Gastrocnemius medialis (tissue), 4 donors: ENCODE data around the gene LHPP.

Experiments used
- POLR2A ChIP-seq, 2 donors: fragments of 450-650 bp; IDR thresholded peaks; one replicate each; pipeline ENCODE4 v1.6.1; 2017; ENCODE audit warnings: antibody characterized with exemption in 2 of 2, mild to moderate bottlenecking in 2 of 2, moderate library complexity in 2 of 2
- TF ChIP-seq, protein P1 (sequence below), 5 experiments: fragments of 450-650 bp in 3 of 5; fragments of 200-600 bp in 2 of 5; sonication (generic) in 2 of 5; IDR thresholded peaks in 4 of 5; conservative IDR thresholded peaks in 1 of 5; 1 replicate in 4 of 5; 2 replicates in 1 of 5; pipeline ENCODE4 v1.5.1; 2016 to 2019; ENCODE audit warnings: antibody characterized with exemption in 5 of 5, mild to moderate bottlenecking in 3 of 5, moderate library complexity in 3 of 5

DNA sequence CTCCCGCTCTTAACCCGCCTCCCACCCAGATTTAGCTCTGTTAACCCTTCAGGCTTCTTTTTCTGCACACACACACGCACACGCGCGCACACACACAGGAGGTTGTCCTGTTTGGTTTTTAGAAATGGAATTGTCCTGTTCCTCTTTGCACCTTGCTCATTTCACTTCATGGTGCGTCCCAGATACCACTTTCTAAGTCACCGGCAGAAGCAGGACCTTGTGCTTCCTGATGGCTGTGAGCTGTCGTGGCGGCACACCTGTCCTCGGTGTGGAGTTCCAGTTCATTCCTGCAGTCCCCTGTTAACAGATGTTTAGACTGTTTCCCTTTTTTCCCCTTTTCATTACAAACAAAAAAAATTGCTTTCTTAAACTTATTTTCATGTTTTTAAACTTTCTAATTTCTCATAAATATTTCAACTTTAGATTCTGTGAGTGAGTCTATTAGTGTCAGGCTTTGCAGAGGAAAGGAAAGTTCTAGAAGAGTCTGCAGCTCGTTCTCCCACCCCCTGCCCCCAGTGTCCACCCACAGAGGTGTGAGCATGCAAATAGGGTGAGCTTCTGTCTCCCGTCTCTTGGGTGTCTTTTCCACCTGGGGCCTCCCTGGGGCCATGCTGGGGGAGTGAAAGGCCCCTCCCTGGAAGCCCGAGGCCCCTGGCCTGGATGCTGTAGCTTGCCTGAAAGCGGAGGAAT lies 85.5 kb downstream of the LHPP start:
- TF ChIP-seq, protein P1, sequence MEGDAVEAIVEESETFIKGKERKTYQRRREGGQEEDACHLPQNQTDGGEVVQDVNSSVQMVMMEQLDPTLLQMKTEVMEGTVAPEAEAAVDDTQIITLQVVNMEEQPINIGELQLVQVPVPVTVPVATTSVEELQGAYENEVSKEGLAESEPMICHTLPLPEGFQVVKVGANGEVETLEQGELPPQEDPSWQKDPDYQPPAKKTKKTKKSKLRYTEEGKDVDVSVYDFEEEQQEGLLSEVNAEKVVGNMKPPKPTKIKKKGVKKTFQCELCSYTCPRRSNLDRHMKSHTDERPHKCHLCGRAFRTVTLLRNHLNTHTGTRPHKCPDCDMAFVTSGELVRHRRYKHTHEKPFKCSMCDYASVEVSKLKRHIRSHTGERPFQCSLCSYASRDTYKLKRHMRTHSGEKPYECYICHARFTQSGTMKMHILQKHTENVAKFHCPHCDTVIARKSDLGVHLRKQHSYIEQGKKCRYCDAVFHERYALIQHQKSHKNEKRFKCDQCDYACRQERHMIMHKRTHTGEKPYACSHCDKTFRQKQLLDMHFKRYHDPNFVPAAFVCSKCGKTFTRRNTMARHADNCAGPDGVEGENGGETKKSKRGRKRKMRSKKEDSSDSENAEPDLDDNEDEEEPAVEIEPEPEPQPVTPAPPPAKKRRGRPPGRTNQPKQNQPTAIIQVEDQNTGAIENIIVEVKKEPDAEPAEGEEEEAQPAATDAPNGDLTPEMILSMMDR (IDR thresholded peaks at IDR 0.05 in 4 of 5, conservative IDR thresholded peaks at IDR 0.05 in 1 of 5), result no peak
- TF ChIP-seq POLR2A (IDR thresholded peaks at IDR 0.05), result no peak
